Left renal pelvis (tissue), 4 donors: Measurements from ENCODE around the gene OR5AU1. TPM values are rescaled to one million over a fixed set of nuclear protein-coding genes. Genes with fewer than 3 reads are reported as not detected.
A peak's percentile ranks its signal among the peaks of the same experiment; 100 is the strongest.

Experiments used
- DNase-seq, 4 donors: peaks; one replicate each; pipeline ENCODE4 v3.0.0-alpha.2; 2013; ENCODE audit warnings: low read depth in 4 of 4, low spot score in 3 of 4
- polyA plus RNA-seq, 4 donors: library from polyadenylated mRNA; unstranded; fragments of 120-200 nt; gene quantifications; one replicate each; pipeline ENCODE4 v1.2.1, GENCODE V29; 2013; ENCODE audit not compliant: insufficient read length in 4 of 4

The OR5AU1 gene
- polyA plus RNA-seq, result under 1 TPM in 2 of 4 donors, not detected in 2; 0.03 to 0.06 TPM

GRCh38 chr14:21155963-21156362 lies at the start of gene OR5AU1:
Gene OR5AU1, minus strand, starts transcription at chr14:21156063. Its CDS starts 191 bp downstream, at chr14:21155872.
- no peak for DNase-seq

- DNase-seq, result no peak
Measured at GRCh38 chr14:21205026-21205677, 49.3 kb upstream of the OR5AU1 start.

- DNase-seq, result no peak
Measured at GRCh38 chr14:21204167-21205025, 48.5 kb upstream of the OR5AU1 start.

GRCh38 chr14:21203470-21204166 lies 47.8 kb upstream of the OR5AU1 start:
- no peak for DNase-seq

GRCh38 chr14:21202463-21203358 lies 46.8 kb upstream of the OR5AU1 start:
- no peak for DNase-seq

GRCh38 chr14:21201732-21202462 lies 46.0 kb upstream of the OR5AU1 start:
- DNase-seq, result no peak

- DNase-seq, result no peak
Measured at GRCh38 chr14:21200752-21201461, 45.0 kb upstream of the OR5AU1 start.

GRCh38 chr14:21199611-21200560 lies 44.0 kb upstream of the OR5AU1 start:
- DNase-seq, result no peak

- no peak for DNase-seq
Measured at GRCh38 chr14:21197418-21198205, 41.7 kb upstream of the OR5AU1 start.

GRCh38 chr14:21194597-21194996 lies 38.7 kb upstream of the OR5AU1 start:
- DNase-seq, result no peak

- DNase-seq, result no peak
Measured at GRCh38 chr14:21192875-21193535, 37.1 kb upstream of the OR5AU1 start.

- no peak for DNase-seq
Measured at GRCh38 chr14:21192447-21192822, 36.6 kb upstream of the OR5AU1 start.

GRCh38 chr14:21191809-21192446 lies 36.1 kb upstream of the OR5AU1 start:
- DNase-seq, result peak; percentile 30 to 33 (median 32)

- DNase-seq, result no peak
Measured at GRCh38 chr14:21191261-21191808, 35.5 kb upstream of the OR5AU1 start.

GRCh38 chr14:21185491-21185890 lies 29.6 kb upstream of the OR5AU1 start:
- DNase-seq, result peak in 1 of 4 donors; percentile 14

- DNase-seq, result no peak
Measured at GRCh38 chr14:21184254-21184653, 28.4 kb upstream of the OR5AU1 start.
